KOPT-K1 (cell line): ENCODE measurements around the gene TAF11L13.
"Not testable (repeated sequence)": the region's sequence is repeated elsewhere in the genome, so short reads cannot be mapped to it uniquely, and the experiment has no call there.

ENCODE experiments used
- H3K27ac ChIP-seq: fragments of 200-600 bp; sonication (generic); 2 replicates; pipeline ENCODE4 v1.5.1; 2016; ENCODE audit warnings: antibody characterized with exemption, mild to moderate bottlenecking, low read depth, low read length; ENCODE audit not compliant: poor library complexity, severe bottlenecking
- H3K36me3 ChIP-seq: fragments of 200-600 bp; sonication (generic); 2 replicates; pipeline ENCODE4 v1.5.1; 2017; ENCODE audit warnings: antibody characterized with exemption, mild to moderate bottlenecking, low read length, moderate library complexity; ENCODE audit not compliant: insufficient read depth
- H3K9me3 ChIP-seq: fragments of 200-600 bp; sonication (generic); 2 replicates; pipeline ENCODE4 v1.5.1; 2017; ENCODE audit warnings: antibody characterized with exemption, low read length, mild to moderate bottlenecking; ENCODE audit not compliant: insufficient read depth, poor library complexity, severe bottlenecking

The TAF11L13 gene

GRCh38 chr5:17631788-17632187 is at the start of gene TAF11L13:
TAF11L13 (plus strand) TSS chr5:17632088.
- H3K9me3 ChIP-seq, H3K36me3 ChIP-seq, H3K27ac ChIP-seq: not testable (repeated sequence)

- not testable (repeated sequence) for H3K9me3 ChIP-seq, H3K27ac ChIP-seq, H3K36me3 ChIP-seq
Observed at GRCh38 chr5:17585658-17586057, 46.2 kb upstream of the TAF11L13 start, which contains the start of gene TAF11L7. TAF11L7 (minus strand) TSS chr5:17585758.

- not testable (repeated sequence) for H3K9me3 ChIP-seq, H3K27ac ChIP-seq
Observed at GRCh38 chr5:17590860-17591259, 41.0 kb upstream of the TAF11L13 start, which contains the start of gene TAF11L8. TAF11L8 (minus strand) TSS chr5:17590960.

GRCh38 chr5:17594255-17594654 is 37.6 kb upstream of the TAF11L13 start, which contains the start of gene TAF11L9:
TAF11L9 (minus strand) TSS chr5:17594394.
- H3K36me3 ChIP-seq, H3K27ac ChIP-seq, H3K9me3 ChIP-seq: not testable (repeated sequence)

More at GRCh38 chr5:17590860-17591259, 41.0 kb upstream of the TAF11L13 start, which contains the start of gene TAF11L8:
- H3K36me3 ChIP-seq = not testable (repeated sequence)

- not testable (repeated sequence) for H3K27ac ChIP-seq, H3K36me3 ChIP-seq, H3K9me3 ChIP-seq
Observed at GRCh38 chr5:17597728-17598127, 34.2 kb upstream of the TAF11L13 start, which contains the start of gene TAF11L10. TAF11L10 (minus strand) TSS chr5:17597828.

GRCh38 chr5:17603880-17604279 is 28.0 kb upstream of the TAF11L13 start, which contains the start of gene TAF11L11:
TAF11L11 (plus strand) TSS chr5:17604183.
- H3K9me3 ChIP-seq, H3K27ac ChIP-seq, H3K36me3 ChIP-seq: not testable (repeated sequence)

GRCh38 chr5:17604951-17605350 is 26.9 kb upstream of the TAF11L13 start:
- H3K27ac ChIP-seq = no peak overlapping the region
- H3K9me3 ChIP-seq = no peaks in the 10 kb centered on the region
- H3K36me3 ChIP-seq = no peaks in the 10 kb centered on the region

GRCh38 chr5:17607461-17607860 is 24.4 kb upstream of the TAF11L13 start:
- not testable (repeated sequence) for H3K27ac ChIP-seq, H3K36me3 ChIP-seq, H3K9me3 ChIP-seq

GRCh38 chr5:17610092-17610491 is 21.8 kb upstream of the TAF11L13 start, which contains the start of gene TAF11L12:
TAF11L12 (plus strand) TSS chr5:17610392.
- not testable (repeated sequence) for H3K27ac ChIP-seq, H3K36me3 ChIP-seq, H3K9me3 ChIP-seq

GRCh38 chr5:17614872-17615605 is 16.8 kb upstream of the TAF11L13 start:
- no peak overlapping the region for H3K27ac ChIP-seq
- H3K9me3 ChIP-seq = no peaks in the 10 kb centered on the region
- no peaks in the 10 kb centered on the region for H3K36me3 ChIP-seq

GRCh38 chr5:17619354-17619753 is 12.5 kb upstream of the TAF11L13 start:
- no peaks in the 10 kb centered on the region for H3K9me3 ChIP-seq
- H3K36me3 ChIP-seq = no peaks in the 10 kb centered on the region
- no peak overlapping the region for H3K27ac ChIP-seq

GRCh38 chr5:17620627-17621026 is 11.3 kb upstream of the TAF11L13 start:
- no peaks in the 10 kb centered on the region for H3K36me3 ChIP-seq
- H3K9me3 ChIP-seq = no peaks in the 10 kb centered on the region
- H3K27ac ChIP-seq = no peak overlapping the region

- H3K9me3 ChIP-seq = no peaks in the 10 kb centered on the region
- no peaks in the 10 kb centered on the region for H3K36me3 ChIP-seq
- no peak overlapping the region for H3K27ac ChIP-seq
Observed at GRCh38 chr5:17625686-17626085, 6.2 kb upstream of the TAF11L13 start.

- Histone ChIP-seq H3K36me3 (no peaks in the 10 kb centered on the region), H3K9me3 (no peaks in the 10 kb centered on the region), H3K27ac (no peak within 1 kb of the TSS)
Observed at GRCh38 chr5:17634160-17634559, 2.3 kb downstream of the TAF11L13 start, which contains the start of gene TAF11L14. TAF11L14 (plus strand) TSS chr5:17634460.

- not testable (repeated sequence) for H3K9me3 ChIP-seq, H3K36me3 ChIP-seq, H3K27ac ChIP-seq
Observed at GRCh38 chr5:17649232-17649631, 17.3 kb downstream of the TAF11L13 start.

GRCh38 chr5:17655201-17655759 is 23.4 kb downstream of the TAF11L13 start:
- H3K36me3 ChIP-seq, H3K9me3 ChIP-seq, H3K27ac ChIP-seq: not testable (repeated sequence)
